Measurements from ENCODE around the gene CCP110.
A peak's percentile ranks its signal among the peaks of the same experiment; 100 is the strongest.

The CCP110 gene

DNA sequence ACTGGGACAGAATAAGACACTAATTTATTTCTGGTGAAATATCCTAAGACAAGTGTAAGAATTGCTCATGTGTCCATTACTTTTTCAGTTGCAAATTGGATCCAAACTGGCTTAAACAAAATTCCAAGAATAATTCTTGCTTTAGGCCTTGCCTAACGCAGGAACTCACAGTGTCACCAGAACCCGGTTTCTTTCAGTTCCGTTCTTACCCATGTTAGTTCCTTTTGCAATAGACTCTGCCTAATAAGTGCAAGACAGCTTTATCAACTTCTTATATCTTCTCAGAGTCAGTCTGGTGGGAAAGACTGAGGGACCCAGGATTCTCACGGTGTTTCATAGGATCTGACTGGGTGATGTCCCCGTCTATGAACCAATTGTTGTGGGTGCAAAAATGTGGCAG is 26.6 kb upstream of the CCP110 start:
- DNase-seq (ENCODE audit: extremely low read depth, low read depth), result no peak
- TF ChIP-seq, protein P1, sequence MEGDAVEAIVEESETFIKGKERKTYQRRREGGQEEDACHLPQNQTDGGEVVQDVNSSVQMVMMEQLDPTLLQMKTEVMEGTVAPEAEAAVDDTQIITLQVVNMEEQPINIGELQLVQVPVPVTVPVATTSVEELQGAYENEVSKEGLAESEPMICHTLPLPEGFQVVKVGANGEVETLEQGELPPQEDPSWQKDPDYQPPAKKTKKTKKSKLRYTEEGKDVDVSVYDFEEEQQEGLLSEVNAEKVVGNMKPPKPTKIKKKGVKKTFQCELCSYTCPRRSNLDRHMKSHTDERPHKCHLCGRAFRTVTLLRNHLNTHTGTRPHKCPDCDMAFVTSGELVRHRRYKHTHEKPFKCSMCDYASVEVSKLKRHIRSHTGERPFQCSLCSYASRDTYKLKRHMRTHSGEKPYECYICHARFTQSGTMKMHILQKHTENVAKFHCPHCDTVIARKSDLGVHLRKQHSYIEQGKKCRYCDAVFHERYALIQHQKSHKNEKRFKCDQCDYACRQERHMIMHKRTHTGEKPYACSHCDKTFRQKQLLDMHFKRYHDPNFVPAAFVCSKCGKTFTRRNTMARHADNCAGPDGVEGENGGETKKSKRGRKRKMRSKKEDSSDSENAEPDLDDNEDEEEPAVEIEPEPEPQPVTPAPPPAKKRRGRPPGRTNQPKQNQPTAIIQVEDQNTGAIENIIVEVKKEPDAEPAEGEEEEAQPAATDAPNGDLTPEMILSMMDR (IDR thresholded peaks at IDR 0.05; ENCODE audit: low read depth, low read length, missing control alignments), result no peak
- no peak overlapping the region for H3K4me3 ChIP-seq (replicated peaks; ENCODE audit: low read depth, low read length)

GRCh38 chr16:19499006-19499405 is 24.7 kb upstream of the CCP110 start:
- TF ChIP-seq, protein P1 (IDR thresholded peaks at IDR 0.05; ENCODE audit: low read depth, low read length, missing control alignments), result no peak
- no peak overlapping the region for H3K4me3 ChIP-seq (replicated peaks; ENCODE audit: low read depth, low read length)
- DNase-seq (ENCODE audit: extremely low read depth, low read depth), result no peak

DNA sequence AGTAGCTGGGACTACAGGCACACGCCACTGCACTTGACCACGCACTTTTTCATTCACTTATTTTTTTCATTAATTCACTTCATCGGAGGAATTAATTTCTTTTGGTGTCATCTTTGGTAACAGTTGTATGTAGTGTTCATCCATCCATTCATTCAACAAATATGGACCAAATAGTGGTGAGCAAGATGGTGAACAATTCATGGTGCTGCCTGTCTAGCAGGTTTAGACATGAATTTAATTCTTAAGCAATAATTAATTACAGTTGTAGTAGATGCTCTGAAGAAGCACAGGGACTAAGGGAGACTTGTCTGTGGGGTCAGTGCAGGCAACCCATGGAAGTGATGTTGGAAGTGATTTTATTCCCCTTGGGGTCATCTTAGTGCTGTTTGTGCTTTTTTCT is 24.3 kb upstream of the CCP110 start:
- TF ChIP-seq, protein P1 (IDR thresholded peaks at IDR 0.05; ENCODE audit: low read depth, low read length, missing control alignments), result no peak
- no peak overlapping the region for H3K4me3 ChIP-seq (replicated peaks; ENCODE audit: low read depth, low read length)
- no peak for DNase-seq (ENCODE audit: extremely low read depth, low read depth)

- peak; percentile 69 for DNase-seq (ENCODE audit: extremely low read depth, low read depth)
- H3K4me3 ChIP-seq (replicated peaks; ENCODE audit: low read depth, low read length), result no peak overlapping the region
- TF ChIP-seq, protein P1 (IDR thresholded peaks at IDR 0.05; ENCODE audit: low read depth, low read length, missing control alignments), result peak; percentile 81
Measured at GRCh38 chr16:19502395-19503131, 21.2 kb upstream of the CCP110 start.

DNA sequence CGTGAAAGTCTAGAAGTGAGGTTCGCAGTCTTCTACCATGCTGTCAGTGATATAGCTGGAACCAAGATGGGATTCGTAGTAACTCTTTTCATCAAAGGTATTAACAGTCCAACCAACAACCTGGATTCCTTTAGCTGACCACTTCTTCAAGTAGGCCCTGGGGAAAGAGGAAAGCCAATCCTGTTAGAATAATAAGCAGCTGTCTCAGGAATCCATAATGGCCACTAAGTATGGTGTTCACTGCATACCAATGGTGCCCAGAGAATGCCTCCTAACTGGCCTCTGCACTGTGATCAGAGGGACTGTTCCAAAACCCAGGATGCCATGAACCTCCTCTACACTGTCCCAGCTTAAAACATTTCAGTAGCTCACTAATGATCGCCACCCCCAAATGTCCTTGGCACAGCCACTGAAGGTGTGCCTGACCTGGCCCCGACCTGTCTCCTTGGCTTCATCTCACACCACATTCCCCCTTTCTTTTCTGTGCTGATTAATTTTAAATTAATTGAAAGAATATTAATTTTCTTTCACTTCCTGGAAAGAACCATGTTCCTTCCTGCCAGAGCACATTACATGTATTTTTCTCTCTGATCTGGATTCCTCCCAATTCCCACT is 20.2 kb upstream of the CCP110 start:
- no peak overlapping the region for H3K4me3 ChIP-seq (replicated peaks; ENCODE audit: low read depth, low read length)
- DNase-seq (ENCODE audit: extremely low read depth, low read depth), result no peak
- TF ChIP-seq, protein P1 (IDR thresholded peaks at IDR 0.05; ENCODE audit: low read depth, low read length, missing control alignments), result no peak

GRCh38 chr16:19505600-19506303 is 18.0 kb upstream of the CCP110 start:
- DNase-seq (ENCODE audit: extremely low read depth, low read depth), result no peak
- TF ChIP-seq, protein P1 (IDR thresholded peaks at IDR 0.05; ENCODE audit: low read depth, low read length, missing control alignments), result no peak
- H3K4me3 ChIP-seq (replicated peaks; ENCODE audit: low read depth, low read length), result no peak overlapping the region
